B cell (primary cell): ENCODE results near the gene D2HGDH. TPM values are rescaled to one million over a fixed set of nuclear protein-coding genes. Genes with fewer than 3 reads are reported as not detected.
"Not testable (repeated sequence)": the region's sequence is repeated elsewhere in the genome, so short reads cannot be mapped to it uniquely, and the experiment has no call there.

Experiments
- ATAC-seq: fragments of 200-7000 bp; cut with Tn5 transposase; one replicate; pipeline ENCODE4 v1.10.0; 2021; ENCODE audit warnings: low read depth, mild to moderate bottlenecking, moderate number of reproducible peaks, moderate library complexity
- CTCF ChIA-PET: fragments of 350-600 bp; sonication (Branson Sonifier 250); formaldehyde crosslinking; loops from one replicate; lab custom pipeline; 2021; ENCODE audit warnings: antibody characterized with exemption, inconsistent platforms; lab: Charles Lee
- POLR2A ChIA-PET: fragments of 350-600 bp; sonication (Branson Sonifier 250); formaldehyde crosslinking; loops from one replicate; lab custom pipeline; 2021; ENCODE audit warnings: antibody characterized with exemption; lab: Charles Lee
- DNase-seq: peaks from one replicate; pipeline ENCODE4 v3.0.0; 2013
- H2AFZ ChIP-seq: 2 replicates; pipeline ENCODE4 v1.6.1; 2012; ENCODE audit warnings: mild to moderate bottlenecking, low read depth, low read length; ENCODE audit not compliant: insufficient read depth, poor library complexity, severe bottlenecking
- H3K27ac ChIP-seq, 2 donors: 1 replicate in 1 of 2; 2 replicates in 1 of 2; pipeline ENCODE4 v1.5.1; 2012 to 2013; ENCODE audit warnings: low read length in 2 of 2, mild to moderate bottlenecking in 2 of 2, moderate library complexity in 1 of 2
- H3K27me3 ChIP-seq, 4 experiments: fragments of 200-600 bp in 1 of 4; sonication (generic) in 1 of 4; replicated peaks in 1 of 4; 1 replicate in 2 of 4; 2 replicates in 2 of 4; pipeline versions ENCODE4 v1.6.1 to v1.7.0; 2013 to 2016; ENCODE audit warnings: low read length in 3 of 4, mild to moderate bottlenecking in 2 of 4, mixed read lengths in 1 of 4, moderate library complexity in 1 of 4; ENCODE audit not compliant: insufficient read depth in 4 of 4, control insufficient read depth in 3 of 4; ENCODE audit errors: control extremely low read depth in 1 of 4
- H3K36me3 ChIP-seq, 2 experiments: replicated peaks in 1 of 2; 1 replicate in 1 of 2; 2 replicates in 1 of 2; pipeline versions ENCODE4 v1.6.1 to v1.7.1; 2013; ENCODE audit warnings: low read length in 1 of 2; ENCODE audit not compliant: insufficient read depth in 2 of 2, control insufficient read depth in 1 of 2; ENCODE audit errors: control extremely low read depth in 1 of 2, extremely low read depth in 1 of 2
- H3K4me1 ChIP-seq, 2 donors: fragments of 200-600 bp in 1 of 2; sonication (generic) in 1 of 2; 1 replicate in 1 of 2; 2 replicates in 1 of 2; pipeline versions ENCODE4 v1.5.1 to v1.6.1; 2013 to 2017; ENCODE audit warnings: low read length in 2 of 2; ENCODE audit not compliant: control insufficient read depth in 2 of 2, insufficient read depth in 2 of 2
- H3K4me2 ChIP-seq: replicated peaks from 2 replicates; pipeline ENCODE3; 2012; ENCODE audit warnings: mild to moderate bottlenecking, low read depth, low read length; ENCODE audit not compliant: poor library complexity, severe bottlenecking
- H3K4me3 ChIP-seq, 5 experiments: fragments of 200-600 bp in 1 of 5; sonication (generic) in 1 of 5; 1 replicate in 3 of 5; 2 replicates in 2 of 5; pipeline versions ENCODE4 v1.5.1 to v1.7.0; 2011 to 2016; ENCODE audit warnings: low read length in 4 of 5, mild to moderate bottlenecking in 4 of 5, low read depth in 2 of 5, control low read depth in 1 of 5, moderate library complexity in 1 of 5; ENCODE audit not compliant: insufficient read depth in 1 of 5; ENCODE audit errors: control extremely low read depth in 1 of 5, extremely low read depth in 1 of 5
- H3K79me2 ChIP-seq: fragments of 200-600 bp; sonication (generic); one replicate; pipeline ENCODE4 v1.6.0; 2016; ENCODE audit warnings: low read length; ENCODE audit not compliant: control insufficient read depth, insufficient read depth
- H3K9ac ChIP-seq: fragments of 200-600 bp; sonication (generic); 2 replicates; pipeline ENCODE4 v1.6.1; 2017; ENCODE audit warnings: mild to moderate bottlenecking, low read length, moderate library complexity
- H3K9me3 ChIP-seq, 3 donors: one replicate each; pipeline versions ENCODE4 v1.6.1 to v1.7.1; 2013; ENCODE audit warnings: low read length in 2 of 3; ENCODE audit not compliant: control insufficient read depth in 2 of 3, insufficient read depth in 1 of 3; ENCODE audit errors: control extremely low read depth in 1 of 3
- H4K20me1 ChIP-seq: 2 replicates; pipeline ENCODE4 v1.6.0; 2012; ENCODE audit warnings: mild to moderate bottlenecking, low read length; ENCODE audit not compliant: insufficient read depth, control insufficient read depth, poor library complexity, severe bottlenecking
- H3K27ac Mint-ChIP-seq: one replicate; pipeline ENCODE4 v1.8.0; 2021; ENCODE audit warnings: mixed read lengths
- H3K27me3 Mint-ChIP-seq: one replicate; pipeline ENCODE4 v1.8.0; 2021; ENCODE audit warnings: mixed read lengths
- H3K4me1 Mint-ChIP-seq: one replicate; pipeline ENCODE4 v1.8.0; 2021; ENCODE audit warnings: mixed read lengths
- H3K4me3 Mint-ChIP-seq: one replicate; pipeline ENCODE4 v1.8.0; 2021; ENCODE audit warnings: mixed read lengths
- H3K9me3 Mint-ChIP-seq: one replicate; pipeline ENCODE4 v1.8.0; 2022; ENCODE audit warnings: mixed read lengths; ENCODE audit not compliant: insufficient read depth
- CTCF ChIP-seq: fragments of 200-600 bp; IDR thresholded peaks from one replicate; pipeline ENCODE4 v1.8.0; 2022; ENCODE audit warnings: antibody characterized with exemption, mild to moderate bottlenecking
- WGBS: methylation state at CpG from one replicate; pipeline ENCODE4 v1.1.5; 2013; ENCODE audit warnings: missing lambda C conversion rate; ENCODE audit not compliant: insufficient coverage; 5-methylcytosine and 5-hydroxymethylcytosine counted together
- intact Hi-C: fragments of 100-400 bp; cut with micrococcal nuclease; formaldehyde crosslinking; loops from one replicate; pipeline ENCODE4 v1.10.0; 2022
- polyA plus RNA-seq: library from polyadenylated mRNA; depleted of rRNA; stranded (reverse); fragments of >200 nt; gene quantifications from 2 replicates; pipeline ENCODE4 v1.2.3, GENCODE V29; 2012
- total RNA-seq, 2 donors: library from RNA; stranded (reverse); fragments of 120-200 nt in 1 of 2; gene quantifications; 1 replicate in 1 of 2; 2 replicates in 1 of 2; pipeline versions ENCODE4 v1.2.3 to v1.2.4, GENCODE V29; 2013 to 2022

The D2HGDH gene
- total and polyA plus RNA-seq, 2 donors (not counting 1 experiment from before 2014, with no cell fraction given) = 44.0 to 67.7 TPM

GRCh38 chr2:241732513-241733186 lies 1.8 kb upstream of the D2HGDH start:
- H3K27ac ChIP-seq = peak overlapping the region; percentile 6 to 52
- H3K9me3 ChIP-seq, H3K9ac ChIP-seq, ATAC-seq, H3K36me3 ChIP-seq, H3K79me2 ChIP-seq, H3K9me3 Mint-ChIP-seq, H2AFZ ChIP-seq, intact Hi-C loops, H4K20me1 ChIP-seq, H3K27me3 ChIP-seq, H3K4me2 ChIP-seq, H3K27me3 Mint-ChIP-seq, H3K4me3 ChIP-seq: not testable (repeated sequence)
- CTCF ChIA-PET = interaction anchor here (1.1 to 5.8 kb wide), 5 partner anchors 7 to 882 kb away, joined by 3 to 41 read pairs (median 3); partner anchors contain the start of genes DTYMK and ING5
- peak overlapping the region; percentile 80 for H3K4me3 Mint-ChIP-seq
- H3K27ac Mint-ChIP-seq = peak overlapping the region; percentile 88
- POLR2A ChIA-PET = interaction anchor here (2.9 kb wide), 2 partner anchors 31 to 95 kb away, joined by 9 to 30 read pairs; partner anchors contain the start of genes ATG4B, ING5 and THAP4
- 42% methylated on average over 15 of the region's 26 CpGs for WGBS
- TF ChIP-seq CTCF = peak; percentile 82
- peaks cover 4 to 28% of the 10 kb centered on the region in 2 donors for H3K4me1 ChIP-seq
- peak; percentile 92 for DNase-seq
- H3K4me1 Mint-ChIP-seq = peaks cover 37% of the 10 kb centered on the region
